GM12873 (cell line): ENCODE measurements around the gene RABEP1.

Experiments used
- CTCF ChIP-seq: IDR thresholded peaks from 2 replicates; pipeline ENCODE4 v1.5.1; 2012; ENCODE audit warnings: low read depth, mild to moderate bottlenecking, moderate library complexity, low read length, control low read depth; ENCODE audit not compliant: insufficient read depth; ENCODE audit errors: missing control alignments

The RABEP1 gene

GRCh38 chr17:5373112-5373511 is 91.0 kb downstream of the RABEP1 start:
- TF ChIP-seq CTCF = no peak

GRCh38 chr17:5378566-5379207 is 96.6 kb downstream of the RABEP1 start:
- TF ChIP-seq CTCF = no peak

GRCh38 chr17:5379351-5380107 is 97.4 kb downstream of the RABEP1 start:
- no peak for TF ChIP-seq CTCF

- TF ChIP-seq CTCF = no peak
These were observed 98.5 kb downstream of the RABEP1 start for GRCh38 chr17:5380491-5381135.

GRCh38 chr17:5381542-5381941 is 99.5 kb downstream of the RABEP1 start:
- no peak for TF ChIP-seq CTCF

GRCh38 chr17:5391678-5392077 is 109.6 kb downstream of the RABEP1 start:
- no peak for TF ChIP-seq CTCF

- TF ChIP-seq CTCF = no peak
These were observed 114.5 kb downstream of the RABEP1 start for GRCh38 chr17:5396612-5397011.
